HG03066 (cell line): ENCODE measurements around the gene CDRT15L2.
"Not testable (repeated sequence)": the region's sequence is repeated elsewhere in the genome, so short reads cannot be mapped to it uniquely, and the experiment has no call there.

Experiments used
- ATAC-seq: cut with Tn5 transposase; IDR thresholded peaks from one replicate; pipeline ENCODE4 v1.9.1; 2021; ENCODE audit warnings: low read depth; ENCODE audit not compliant: unreplicated experiment

The CDRT15L2 gene

DNA sequence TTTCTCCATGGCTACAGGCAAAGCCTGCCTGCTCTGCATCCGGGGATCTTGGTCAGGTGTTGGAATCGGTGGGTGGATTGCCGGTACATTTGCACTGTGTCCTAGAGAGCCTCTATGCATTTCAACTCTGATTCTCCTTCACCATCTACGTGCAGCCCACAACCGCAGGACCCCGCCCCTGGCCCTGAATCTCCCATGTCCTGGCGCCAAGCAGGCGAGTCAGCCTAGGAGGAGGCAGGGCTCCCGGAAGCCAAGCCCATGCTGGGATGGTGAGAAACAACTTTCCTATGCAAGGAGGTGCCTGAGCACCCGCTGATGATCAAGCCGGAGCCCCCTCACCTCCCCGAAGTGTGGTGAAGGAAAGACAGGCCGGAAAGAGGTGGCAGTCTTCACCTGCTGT, 7.9 kb upstream of the CDRT15L2 start:
- ATAC-seq, result not testable (repeated sequence)

- ATAC-seq, result not testable (repeated sequence)
Observed at GRCh38 chr17:20573216-20573615, 6.3 kb upstream of the CDRT15L2 start.

DNA sequence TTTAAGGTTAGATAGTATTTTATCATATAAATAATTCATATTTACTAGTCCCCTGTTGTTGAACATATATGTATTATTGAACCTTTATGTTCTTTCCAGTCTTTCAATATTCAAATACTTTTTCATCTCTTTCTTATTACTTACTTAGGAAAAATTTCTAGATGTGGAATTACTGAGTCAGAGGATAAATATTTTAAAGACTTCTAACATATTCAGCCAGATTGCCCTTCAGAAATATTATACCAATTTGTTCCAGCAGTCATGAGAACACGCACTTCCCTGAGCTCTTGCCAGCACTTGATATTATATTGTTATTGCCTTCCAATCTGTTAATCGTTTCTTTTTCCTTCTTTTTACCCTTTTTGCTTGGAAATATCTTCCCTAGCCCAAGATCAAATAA, 4.5 kb upstream of the CDRT15L2 start:
- not testable (repeated sequence) for ATAC-seq

GRCh38 chr17:20583891-20584577, 4.5 kb downstream of the CDRT15L2 start:
- ATAC-seq, result not testable (repeated sequence)

DNA sequence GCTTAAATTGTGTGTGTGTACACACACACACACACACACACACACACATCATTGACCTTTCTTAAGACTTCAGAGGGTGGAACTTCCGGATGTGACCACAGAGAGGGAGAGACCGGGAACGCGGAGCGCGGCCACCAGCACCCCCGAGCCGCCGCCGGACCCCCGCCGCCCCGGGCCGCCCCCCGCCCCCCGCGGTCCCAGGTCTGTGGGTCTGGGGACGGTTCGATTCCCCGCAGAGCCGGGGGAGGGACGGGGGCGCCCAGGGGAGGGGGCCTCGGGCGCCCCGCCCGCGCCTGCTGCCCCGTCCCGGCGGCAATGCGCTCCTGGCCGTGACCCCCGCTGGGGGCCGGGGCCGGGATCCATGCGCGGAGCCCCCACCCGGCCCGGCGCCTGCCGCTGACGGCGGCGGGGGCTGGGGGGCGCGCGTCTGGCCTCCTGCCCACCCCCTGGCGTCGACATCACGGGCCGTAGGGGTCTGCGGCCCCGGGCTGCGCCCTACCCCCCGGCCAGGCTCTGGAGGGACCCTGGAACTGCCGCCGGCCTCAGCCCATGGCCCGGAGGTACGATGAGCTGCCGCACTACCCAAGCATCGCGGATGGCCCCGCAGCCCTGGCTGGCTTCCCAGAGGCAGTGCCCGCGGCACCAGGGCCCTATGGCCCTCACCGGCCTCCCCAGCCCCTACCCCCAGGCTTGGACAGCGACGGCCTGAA, 9.4 kb downstream of the CDRT15L2 start:
- ATAC-seq, result not testable (repeated sequence)

DNA sequence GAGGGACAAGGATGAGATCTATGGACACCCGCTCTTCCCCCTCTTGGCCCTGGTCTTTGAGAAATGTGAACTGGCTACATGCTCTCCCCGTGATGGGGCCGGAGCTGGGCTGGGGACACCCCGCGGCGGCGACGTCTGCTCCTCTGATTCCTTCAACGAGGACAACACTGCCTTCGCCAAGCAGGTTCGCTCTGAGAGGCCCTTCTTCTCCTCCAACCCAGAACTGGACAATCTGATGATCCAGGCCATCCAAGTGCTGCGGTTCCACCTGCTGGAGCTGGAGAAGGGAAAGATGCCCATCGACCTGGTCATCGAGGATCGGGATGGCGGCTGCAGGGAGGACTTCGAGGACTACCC, 9.9 kb downstream of the CDRT15L2 start:
- not testable (repeated sequence) for ATAC-seq

DNA sequence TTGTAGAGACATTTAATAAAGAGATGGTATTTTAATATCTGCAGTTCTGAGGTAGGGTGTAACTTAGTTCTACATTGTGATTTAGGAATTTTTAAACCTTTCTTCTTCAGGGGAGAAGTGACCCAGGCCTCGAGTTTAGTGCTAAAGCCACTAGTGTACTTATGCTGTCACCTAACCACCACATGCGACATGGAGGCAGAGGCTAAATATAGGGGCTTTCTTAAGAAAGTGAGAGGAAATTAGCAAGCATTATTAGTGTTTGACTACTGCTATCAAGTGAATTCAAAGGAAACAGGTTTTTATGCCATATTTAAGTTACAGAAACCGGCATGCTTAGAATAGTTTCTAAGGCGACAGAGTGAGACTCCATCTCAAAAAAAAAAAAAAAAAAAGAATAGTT, 11.5 kb downstream of the CDRT15L2 start:
- not testable (repeated sequence) for ATAC-seq

- ATAC-seq, result not testable (repeated sequence)
Observed at GRCh38 chr17:20605568-20605967, 26.0 kb downstream of the CDRT15L2 start.

GRCh38 chr17:20609490-20609889, 30.0 kb downstream of the CDRT15L2 start:
- ATAC-seq, result not testable (repeated sequence)

DNA sequence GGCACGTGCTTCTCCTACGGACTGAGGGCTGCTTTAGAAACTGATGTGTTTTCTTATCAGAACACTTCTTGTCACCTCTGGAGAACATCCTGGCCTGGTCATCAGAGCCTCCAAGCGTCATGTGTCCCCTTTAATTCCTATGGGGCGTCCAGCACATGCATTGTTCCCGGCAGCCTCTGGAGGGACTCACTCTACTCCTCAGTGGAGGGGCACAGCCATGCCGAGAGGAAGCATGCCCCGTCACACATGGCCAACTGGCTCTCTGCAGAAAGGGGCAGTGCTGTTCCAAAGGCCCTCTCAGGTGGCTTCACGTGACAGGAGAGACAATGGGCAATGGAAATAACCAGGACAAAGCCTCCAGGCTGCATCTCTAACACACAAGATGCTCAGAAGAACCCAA, 31.8 kb downstream of the CDRT15L2 start:
- ATAC-seq, result no peak

GRCh38 chr17:20612635-20613034, 33.1 kb downstream of the CDRT15L2 start:
- no peak for ATAC-seq

- ATAC-seq, result no peak
Observed at GRCh38 chr17:20613248-20613647, 33.7 kb downstream of the CDRT15L2 start.

DNA sequence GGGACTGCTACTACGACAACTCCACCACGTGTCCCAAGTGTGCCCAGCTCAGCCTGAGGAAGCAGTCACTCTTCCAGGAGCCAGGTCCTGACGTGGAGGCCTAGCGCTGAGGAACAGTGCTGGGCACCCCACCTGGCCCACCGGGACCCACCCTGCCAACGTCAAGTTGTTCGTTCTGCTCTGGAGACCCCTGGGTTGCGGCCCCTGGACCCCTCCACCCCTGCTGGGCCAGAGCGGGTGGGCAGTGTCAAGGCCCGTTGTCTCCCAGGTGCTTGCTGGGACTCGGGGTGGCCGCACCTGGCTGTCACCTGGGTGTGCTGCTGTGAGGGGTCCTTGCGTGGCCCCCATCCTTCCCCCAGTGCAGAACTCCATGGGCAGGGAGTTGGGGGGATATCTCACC, 34.4 kb downstream of the CDRT15L2 start:
- ATAC-seq, result no peak

DNA sequence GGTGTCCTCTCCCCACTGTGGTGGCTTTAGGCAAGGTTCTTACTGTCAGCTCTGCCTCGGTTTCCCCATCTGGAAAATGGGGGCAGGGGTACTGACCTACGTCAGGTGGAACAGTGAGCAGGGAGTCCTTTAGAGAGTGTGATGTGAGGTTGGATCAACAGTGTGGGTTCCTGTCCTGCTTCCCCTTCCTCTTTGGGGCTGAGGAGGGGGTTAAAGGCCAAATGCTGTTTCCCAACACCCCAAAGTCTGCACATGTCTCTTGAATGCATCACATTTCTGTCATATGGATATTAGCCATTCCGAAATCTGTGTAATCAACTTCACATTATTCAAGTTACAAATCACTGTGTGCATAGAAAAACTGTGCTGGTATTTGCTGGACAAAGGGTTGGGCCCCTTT, 35.9 kb downstream of the CDRT15L2 start:
- not testable (repeated sequence) for ATAC-seq
